Mononuclear cell (primary cell): Measurements from ENCODE around the gene RABL3. TPM values are rescaled to one million over a fixed set of nuclear protein-coding genes. Genes with fewer than 3 reads are reported as not detected.
"Not testable (repeated sequence)": the region's sequence is repeated elsewhere in the genome, so short reads cannot be mapped to it uniquely, and the experiment has no call there.

Source experiments
- H3K27me3 ChIP-seq: 2 replicates; pipeline ENCODE4 v1.6.0; 2011; ENCODE audit warnings: low read length, control low read depth; ENCODE audit not compliant: insufficient read depth
- H3K4me1 ChIP-seq: 2 replicates; pipeline ENCODE4 v1.5.1; 2011; ENCODE audit warnings: mild to moderate bottlenecking, low read length, control low read depth; ENCODE audit not compliant: insufficient read depth
- H3K4me3 ChIP-seq: 2 replicates; pipeline ENCODE4 v1.5.1; 2011; ENCODE audit warnings: mild to moderate bottlenecking, low read length, moderate library complexity
- H3K9me3 ChIP-seq: 2 replicates; pipeline ENCODE4 v1.5.1; 2011; ENCODE audit warnings: low read depth, mild to moderate bottlenecking, control low read depth, low read length
- total RNA-seq: library from RNA; depleted of rRNA; stranded (reverse); fragments of >200 nt; gene quantifications from one replicate; pipeline ENCODE4 v1.2.3, GENCODE V29; 2012

Gene RABL3
- total RNA-seq, 1 donor = 13.7 TPM

- Histone ChIP-seq H3K9me3 (no peaks in the 10 kb centered on the region), H3K4me1 (peaks cover 13% of the 10 kb centered on the region), H3K27me3 (no peaks in the 10 kb centered on the region), H3K4me3 (no peak within 1 kb of the TSS)
Observed at GRCh38 chr3:120682095-120682681, 60.1 kb downstream of the RABL3 start, which contains the start of gene HGD. Gene HGD, minus strand, starts transcription at chr3:120682239. Its CDS starts 128 bp downstream, at chr3:120682111.

- H3K27me3 ChIP-seq = no peaks in the 10 kb centered on the region
- H3K4me1 ChIP-seq = peaks cover 13% of the 10 kb centered on the region
- no peak overlapping the region for H3K4me3 ChIP-seq
- H3K9me3 ChIP-seq = no peaks in the 10 kb centered on the region
Observed at GRCh38 chr3:120681506-120682038, 60.7 kb downstream of the RABL3 start.

GRCh38 chr3:120681018-120681417 is 61.3 kb downstream of the RABL3 start:
- no peak overlapping the region for H3K4me3 ChIP-seq
- H3K4me1 ChIP-seq = peaks cover 13% of the 10 kb centered on the region
- no peaks in the 10 kb centered on the region for H3K9me3 ChIP-seq
- no peaks in the 10 kb centered on the region for H3K27me3 ChIP-seq

GRCh38 chr3:120680193-120680894 is 62.0 kb downstream of the RABL3 start:
- peaks cover 13% of the 10 kb centered on the region for H3K4me1 ChIP-seq
- H3K27me3 ChIP-seq = no peaks in the 10 kb centered on the region
- no peaks in the 10 kb centered on the region for H3K9me3 ChIP-seq

GRCh38 chr3:120678984-120679383 is 63.3 kb downstream of the RABL3 start:
- no peaks in the 10 kb centered on the region for H3K27me3 ChIP-seq
- H3K4me1 ChIP-seq = peaks cover 13% of the 10 kb centered on the region
- no peaks in the 10 kb centered on the region for H3K9me3 ChIP-seq
- no peak overlapping the region for H3K4me3 ChIP-seq

More at GRCh38 chr3:120680193-120680894, 62.0 kb downstream of the RABL3 start:
- H3K4me3 ChIP-seq = no peak overlapping the region

GRCh38 chr3:120678331-120678947 is 63.9 kb downstream of the RABL3 start:
- Histone ChIP-seq H3K9me3 (no peaks in the 10 kb centered on the region), H3K27me3 (no peaks in the 10 kb centered on the region), H3K4me3 (no peak overlapping the region), H3K4me1 (peaks cover 13% of the 10 kb centered on the region)

GRCh38 chr3:120677193-120677592 is 65.1 kb downstream of the RABL3 start:
- not testable (repeated sequence) for H3K4me3 ChIP-seq, H3K9me3 ChIP-seq, H3K27me3 ChIP-seq
- H3K4me1 ChIP-seq = peaks cover 13% of the 10 kb centered on the region

- H3K4me1 ChIP-seq = peaks cover under 1% of the 10 kb centered on the region
- no peaks in the 10 kb centered on the region for H3K27me3 ChIP-seq
- no peaks in the 10 kb centered on the region for H3K9me3 ChIP-seq
- no peak overlapping the region for H3K4me3 ChIP-seq
Observed at GRCh38 chr3:120673116-120673515, 69.2 kb downstream of the RABL3 start.

- no peaks in the 10 kb centered on the region for H3K27me3 ChIP-seq
- no peak overlapping the region for H3K4me3 ChIP-seq
- H3K4me1 ChIP-seq = no peaks in the 10 kb centered on the region
- no peaks in the 10 kb centered on the region for H3K9me3 ChIP-seq
Observed at GRCh38 chr3:120670576-120670975, 71.7 kb downstream of the RABL3 start.

- Histone ChIP-seq H3K4me3 (no peak overlapping the region), H3K9me3 (no peaks in the 10 kb centered on the region), H3K4me1 (no peaks in the 10 kb centered on the region), H3K27me3 (no peaks in the 10 kb centered on the region)
Observed at GRCh38 chr3:120664926-120665325, 77.4 kb downstream of the RABL3 start.

- Histone ChIP-seq H3K27me3 (no peaks in the 10 kb centered on the region), H3K9me3 (no peaks in the 10 kb centered on the region), H3K4me3 (no peak overlapping the region), H3K4me1 (no peaks in the 10 kb centered on the region)
Observed at GRCh38 chr3:120661945-120662344, 80.4 kb downstream of the RABL3 start.

- Histone ChIP-seq H3K9me3 (no peaks in the 10 kb centered on the region), H3K4me3 (no peak overlapping the region), H3K27me3 (no peaks in the 10 kb centered on the region), H3K4me1 (no peaks in the 10 kb centered on the region)
Observed at GRCh38 chr3:120661106-120661905, 81.0 kb downstream of the RABL3 start.

GRCh38 chr3:120659834-120660233 is 82.5 kb downstream of the RABL3 start:
- no peaks in the 10 kb centered on the region for H3K4me1 ChIP-seq
- no peaks in the 10 kb centered on the region for H3K27me3 ChIP-seq
- H3K4me3 ChIP-seq = no peak overlapping the region
- no peaks in the 10 kb centered on the region for H3K9me3 ChIP-seq

GRCh38 chr3:120659285-120659684 is 83.0 kb downstream of the RABL3 start:
- H3K27me3 ChIP-seq = no peaks in the 10 kb centered on the region
- no peaks in the 10 kb centered on the region for H3K9me3 ChIP-seq
- no peaks in the 10 kb centered on the region for H3K4me1 ChIP-seq
- H3K4me3 ChIP-seq = no peak overlapping the region
